Aorta (tissue), 5 donors: ENCODE results near the gene SLPI. TPM values are rescaled to one million over a fixed set of nuclear protein-coding genes. Genes with fewer than 3 reads are reported as not detected.

Experiments used
- ATAC-seq: fragments of 200-7000 bp; cut with Tn5 transposase; one replicate; pipeline ENCODE4 v1.9.1; 2022; ENCODE audit warnings: moderate library complexity; ENCODE audit not compliant: low FRiP score
- DNase-seq, 2 donors: peaks; one replicate each; pipeline ENCODE4 v3.0.0-alpha.2; 2020
- H3K27ac ChIP-seq, 2 donors: one replicate each; pipeline ENCODE4 v1.5.1; 2013; ENCODE audit warnings: low read length in 2 of 2, mild to moderate bottlenecking in 2 of 2, moderate library complexity in 2 of 2, control low read depth in 1 of 2, inconsistent platforms in 1 of 2, low read depth in 1 of 2
- H3K27me3 ChIP-seq, 2 donors: one replicate each; pipeline ENCODE4 v1.6.1; 2013; ENCODE audit warnings: control low read depth in 1 of 2, low read length in 1 of 2, mild to moderate bottlenecking in 1 of 2, moderate library complexity in 1 of 2; ENCODE audit not compliant: insufficient read depth in 2 of 2, control insufficient read depth in 1 of 2
- H3K36me3 ChIP-seq, 2 donors: one replicate each; pipeline ENCODE4 v1.6.1; 2013; ENCODE audit warnings: control low read depth in 1 of 2, low read length in 1 of 2, mild to moderate bottlenecking in 1 of 2; ENCODE audit not compliant: insufficient read depth in 2 of 2, control insufficient read depth in 1 of 2
- H3K4me1 ChIP-seq, 2 donors: one replicate each; pipeline ENCODE4 v1.6.1; 2013; ENCODE audit warnings: low read length in 2 of 2, control low read depth in 1 of 2, mild to moderate bottlenecking in 1 of 2, moderate library complexity in 1 of 2; ENCODE audit not compliant: insufficient read depth in 2 of 2, control insufficient read depth in 1 of 2
- H3K4me3 ChIP-seq, 2 donors: one replicate each; pipeline ENCODE4 v1.5.1; 2013; ENCODE audit warnings: low read length in 2 of 2, control low read depth in 1 of 2, mild to moderate bottlenecking in 1 of 2
- H3K9me3 ChIP-seq: one replicate; pipeline ENCODE4 v1.6.1; 2013; ENCODE audit warnings: mild to moderate bottlenecking, low read length; ENCODE audit not compliant: control insufficient read depth
- WGBS, 2 donors: extraction: QIAGEN DNeasy Blood & Tissue Kit; methylation state at CpG; one replicate each; pipeline ENCODE4 v1.1.7; 2013; 5-methylcytosine and 5-hydroxymethylcytosine counted together
- intact Hi-C, 2 donors: fragments of 100-400 bp; cut with DNase I; formaldehyde crosslinking; loops; one replicate each; pipeline versions ENCODE4 v1.14.2 to v1.15.0; 2022
- polyA plus RNA-seq, 2 donors: library from polyadenylated mRNA; stranded (reverse); fragments of 200-250 nt; gene quantifications; one replicate each; pipeline ENCODE4 v1.2.3, GENCODE V29; 2013
- total RNA-seq, 2 donors: library from RNA; stranded (reverse); fragmentation: NEBNext Ultra II Directional; extraction: Animal tissue kit (Norgen Biotek cat#: 25700); gene quantifications; one replicate each; pipeline ENCODE4 v1.2.1, GENCODE V29; 2021
- donor health status: healthy with polysubstance abuse.
- donor health status: Bipolar disorder and iron deficiency.
- donor health status: DM: no; HTN: no; CAD: no.
- donor health status: DM: no; HTN: no; CAD: no.
- donor health status: DM: yes; HTN: yes; CAD: no.

Gene SLPI
- total and polyA plus RNA-seq, 4 donors = 24.4 to 151 (median 38.0) TPM

GRCh38 chr20:45258664-45259063 lies 4.3 kb upstream of the SLPI start:
- Histone ChIP-seq H3K4me3 (no peak overlapping the region), H3K4me1 (no peaks in the 10 kb centered on the region), H3K27ac (no peak overlapping the region), H3K36me3 (no peaks in the 10 kb centered on the region), H3K27me3 (no peaks in the 10 kb centered on the region), H3K9me3 (no peaks in the 10 kb centered on the region)
- intact Hi-C loops = no loop called here
- no peak for DNase-seq
- no peak for ATAC-seq
- 14 to 30% methylated on average over 2 of the region's 2 CpGs for WGBS, 2 donors

GRCh38 chr20:45258259-45258658 lies 3.9 kb upstream of the SLPI start:
- no peak for ATAC-seq
- DNase-seq = no peak
- intact Hi-C loops = no loop called here
- Histone ChIP-seq H3K9me3 (no peaks in the 10 kb centered on the region), H3K27me3 (no peaks in the 10 kb centered on the region), H3K4me1 (no peaks in the 10 kb centered on the region), H3K4me3 (no peak overlapping the region), H3K36me3 (no peaks in the 10 kb centered on the region), H3K27ac (no peak overlapping the region)
- WGBS, 2 donors = 87 to 88% methylated on average over 3 of the region's 3 CpGs

GRCh38 chr20:45257711-45258110 lies 3.3 kb upstream of the SLPI start:
- no peaks in the 10 kb centered on the region for H3K36me3 ChIP-seq
- H3K4me3 ChIP-seq = no peak overlapping the region
- H3K27ac ChIP-seq = no peak overlapping the region
- intact Hi-C loops = no loop called here
- ATAC-seq (no peak), DNase-seq (no peak)
- 53 to 56% methylated on average over 7 of the region's 7 CpGs for WGBS, 2 donors
- H3K27me3 ChIP-seq = no peaks in the 10 kb centered on the region
- H3K9me3 ChIP-seq = no peaks in the 10 kb centered on the region
- H3K4me1 ChIP-seq = no peaks in the 10 kb centered on the region

GRCh38 chr20:45257161-45257560 lies 2.8 kb upstream of the SLPI start:
- no peaks in the 10 kb centered on the region for H3K27me3 ChIP-seq
- no peaks in the 10 kb centered on the region for H3K36me3 ChIP-seq
- DNase-seq (no peak), ATAC-seq (no peak)
- 72 to 75% methylated on average over 3 of the region's 3 CpGs for WGBS, 2 donors
- no peaks in the 10 kb centered on the region for H3K9me3 ChIP-seq
- no peak overlapping the region for H3K27ac ChIP-seq
- H3K4me1 ChIP-seq = no peaks in the 10 kb centered on the region
- no peak overlapping the region for H3K4me3 ChIP-seq
- intact Hi-C loops = no loop called here

DNA sequence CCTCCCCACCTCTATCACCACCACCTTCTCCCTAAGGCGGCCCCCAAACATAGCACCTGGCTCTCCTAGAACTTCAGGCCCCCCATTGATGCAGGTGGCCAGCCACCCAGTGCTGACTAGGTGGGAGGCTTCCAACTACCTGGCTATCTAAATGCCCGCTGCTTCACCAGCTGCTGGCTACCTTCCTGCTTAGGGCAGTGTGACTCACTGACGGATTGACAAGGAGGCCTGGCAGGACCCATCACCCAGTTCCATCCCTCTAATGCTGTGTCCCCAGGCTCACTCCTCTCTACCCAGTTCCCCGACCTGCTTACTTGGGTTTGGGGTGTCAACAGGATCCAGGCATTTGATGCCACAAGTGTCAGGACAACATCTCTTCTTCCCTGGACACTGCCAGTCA lies 1.1 kb downstream of the SLPI start:
- H3K27me3 ChIP-seq = no peaks in the 10 kb centered on the region
- H3K4me1 ChIP-seq = no peaks in the 10 kb centered on the region
- H3K36me3 ChIP-seq = no peaks in the 10 kb centered on the region
- no peak for DNase-seq
- no peak overlapping the region for H3K27ac ChIP-seq
- no peaks in the 10 kb centered on the region for H3K9me3 ChIP-seq
- WGBS, 2 donors = 76 to 84% methylated on average over 4 of the region's 4 CpGs
- no peak for ATAC-seq
- intact Hi-C loops = no loop called here
- no peak overlapping the region for H3K4me3 ChIP-seq

DNA sequence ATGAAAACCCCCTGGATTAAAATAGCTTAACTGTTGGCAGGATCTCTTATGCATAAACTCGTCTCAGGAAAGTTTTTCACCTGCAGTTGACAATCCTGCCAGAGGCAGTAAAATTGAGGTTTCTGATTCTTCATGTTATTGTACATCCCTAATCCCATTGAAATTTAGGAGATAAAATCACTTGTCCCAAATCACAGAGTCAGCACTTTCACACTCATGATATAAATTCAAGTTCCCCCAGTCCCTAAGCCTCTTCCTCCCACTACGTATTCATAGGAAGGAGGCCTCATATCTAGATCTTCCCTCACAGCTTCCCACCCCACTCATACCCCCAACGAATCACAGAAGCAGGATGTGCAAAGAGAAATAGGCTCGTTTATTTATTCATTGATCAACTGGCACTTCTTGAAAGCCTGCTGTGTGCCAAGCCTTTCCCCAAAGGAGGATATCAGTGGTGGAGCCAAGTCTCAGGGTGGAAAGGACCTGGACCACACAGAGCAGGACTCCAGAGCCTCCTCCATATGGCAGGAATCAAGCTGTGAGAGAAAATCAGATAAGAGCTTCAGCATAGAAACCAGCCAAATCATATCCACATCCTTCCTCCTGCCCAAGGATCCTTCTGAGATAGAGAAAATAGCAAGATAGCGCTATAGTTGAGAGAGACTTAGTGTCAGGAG lies 2.3 kb downstream of the SLPI start:
- DNase-seq (no peak), ATAC-seq (no peak)
- WGBS, 2 donors = 47 to 53% methylated on average over 5 of the region's 5 CpGs
- H3K27ac ChIP-seq = no peak overlapping the region
- H3K36me3 ChIP-seq = no peaks in the 10 kb centered on the region
- intact Hi-C loops = no loop called here
- H3K27me3 ChIP-seq = no peaks in the 10 kb centered on the region
- H3K9me3 ChIP-seq = no peaks in the 10 kb centered on the region
- no peak overlapping the region for H3K4me3 ChIP-seq
- no peaks in the 10 kb centered on the region for H3K4me1 ChIP-seq

DNA sequence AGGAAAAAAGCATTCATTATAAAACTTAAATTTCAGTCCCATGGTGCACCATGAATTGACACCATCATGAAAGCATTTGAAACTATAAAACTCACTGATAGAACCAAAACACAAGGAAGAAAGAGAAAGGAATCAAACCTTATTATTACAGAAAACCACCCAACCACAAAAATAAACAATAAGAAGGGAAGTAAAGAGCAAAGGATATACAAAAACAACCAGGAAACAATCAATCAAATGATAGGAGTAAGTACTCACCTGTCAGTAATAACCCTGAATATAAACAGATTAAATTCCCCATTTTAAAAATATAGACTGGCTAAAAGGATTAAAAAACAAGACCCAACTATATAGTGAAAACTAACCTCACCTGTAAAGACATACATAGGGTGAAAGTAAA lies 5.8 kb downstream of the SLPI start:
- Histone ChIP-seq H3K9me3 (no peaks in the 10 kb centered on the region), H3K4me3 (no peak overlapping the region), H3K36me3 (no peaks in the 10 kb centered on the region), H3K4me1 (no peaks in the 10 kb centered on the region), H3K27ac (no peak overlapping the region), H3K27me3 (no peaks in the 10 kb centered on the region)
- intact Hi-C loops = no loop called here
- ATAC-seq (no peak), DNase-seq (no peak)

DNA sequence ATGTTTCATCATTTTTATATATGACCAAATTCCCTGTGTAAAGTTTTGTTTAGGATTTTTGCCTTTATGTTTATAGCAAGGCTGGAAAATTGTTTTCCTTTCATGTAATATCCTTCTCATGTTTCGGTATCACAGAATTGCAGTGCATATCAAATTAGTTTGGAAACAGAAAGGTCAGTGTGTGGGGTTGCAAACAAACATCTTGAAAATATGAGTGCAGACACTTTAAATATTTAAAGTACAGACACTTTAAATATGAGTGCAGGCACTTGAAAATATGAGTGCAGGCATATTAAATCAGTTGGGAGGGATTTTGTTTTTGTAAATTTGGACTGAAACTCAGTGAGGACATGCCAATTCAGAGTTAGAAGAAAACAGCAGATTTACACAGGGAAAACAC lies 6.5 kb downstream of the SLPI start:
- Histone ChIP-seq H3K27me3 (no peaks in the 10 kb centered on the region), H3K36me3 (no peaks in the 10 kb centered on the region), H3K4me3 (no peak overlapping the region), H3K27ac (no peak overlapping the region), H3K9me3 (no peaks in the 10 kb centered on the region), H3K4me1 (no peaks in the 10 kb centered on the region)
- no peak for ATAC-seq
- WGBS, 2 donors = 82 to 83% methylated on average over 1 of the region's 1 CpG
- intact Hi-C loops = no loop called here
- no peak for DNase-seq

- DNase-seq (no peak), ATAC-seq (no peak)
- no peaks in the 10 kb centered on the region for H3K9me3 ChIP-seq
- H3K27ac ChIP-seq = no peak overlapping the region
- H3K4me1 ChIP-seq = no peaks in the 10 kb centered on the region
- H3K4me3 ChIP-seq = no peak overlapping the region
- WGBS, 2 donors = 17 to 19% methylated on average over 6 of the region's 6 CpGs
- no peaks in the 10 kb centered on the region for H3K36me3 ChIP-seq
- intact Hi-C loops = no loop called here
- H3K27me3 ChIP-seq = no peaks in the 10 kb centered on the region
Measured at GRCh38 chr20:45246109-45246508, 8.3 kb downstream of the SLPI start.
